ENCODE results near the gene BMPR1B.

The BMPR1B gene

DNA sequence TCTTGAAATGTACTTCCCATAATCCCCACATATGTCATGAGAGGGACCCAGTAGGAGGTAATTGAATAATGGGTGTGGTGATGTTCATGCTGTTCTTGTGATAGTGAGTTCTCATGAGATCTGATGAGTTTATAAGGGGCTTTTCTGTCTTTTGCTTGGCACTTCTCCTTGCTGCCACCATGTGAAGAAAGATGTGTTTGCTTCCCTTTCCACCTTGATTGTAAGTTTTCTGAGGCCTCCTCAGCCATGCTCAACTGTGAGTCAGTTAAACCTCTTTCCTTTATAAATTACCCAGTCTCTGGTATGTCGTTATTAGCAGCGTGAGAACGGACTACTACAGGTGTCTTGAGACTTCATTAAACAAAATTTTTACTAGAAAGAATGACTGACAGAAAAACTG lies 323.2 kb downstream of the BMPR1B start:
- no peak for DNase-seq (ENCODE audit: low read depth in 1 of 2, low spot score in 1 of 2)
- no peaks in the 10 kb centered on the region for H3K27me3 ChIP-seq (ENCODE audit: insufficient read depth, poor library complexity, severe bottlenecking)
- no peak for TF ChIP-seq POLR2AphosphoS5 (IDR thresholded peaks at IDR 0.05; ENCODE audit: low read depth)
- TF ChIP-seq, protein P1, sequence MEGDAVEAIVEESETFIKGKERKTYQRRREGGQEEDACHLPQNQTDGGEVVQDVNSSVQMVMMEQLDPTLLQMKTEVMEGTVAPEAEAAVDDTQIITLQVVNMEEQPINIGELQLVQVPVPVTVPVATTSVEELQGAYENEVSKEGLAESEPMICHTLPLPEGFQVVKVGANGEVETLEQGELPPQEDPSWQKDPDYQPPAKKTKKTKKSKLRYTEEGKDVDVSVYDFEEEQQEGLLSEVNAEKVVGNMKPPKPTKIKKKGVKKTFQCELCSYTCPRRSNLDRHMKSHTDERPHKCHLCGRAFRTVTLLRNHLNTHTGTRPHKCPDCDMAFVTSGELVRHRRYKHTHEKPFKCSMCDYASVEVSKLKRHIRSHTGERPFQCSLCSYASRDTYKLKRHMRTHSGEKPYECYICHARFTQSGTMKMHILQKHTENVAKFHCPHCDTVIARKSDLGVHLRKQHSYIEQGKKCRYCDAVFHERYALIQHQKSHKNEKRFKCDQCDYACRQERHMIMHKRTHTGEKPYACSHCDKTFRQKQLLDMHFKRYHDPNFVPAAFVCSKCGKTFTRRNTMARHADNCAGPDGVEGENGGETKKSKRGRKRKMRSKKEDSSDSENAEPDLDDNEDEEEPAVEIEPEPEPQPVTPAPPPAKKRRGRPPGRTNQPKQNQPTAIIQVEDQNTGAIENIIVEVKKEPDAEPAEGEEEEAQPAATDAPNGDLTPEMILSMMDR (IDR thresholded peaks at IDR 0.05; ENCODE audit: insufficient read depth, low read length), result no peak
- TF ChIP-seq GABPA (IDR thresholded peaks at IDR 0.05; ENCODE audit: low read depth), result no peak
- TF ChIP-seq SPI1 (IDR thresholded peaks at IDR 0.05; ENCODE audit: borderline replicate concordance, low read depth), result no peak
- no peak for TF ChIP-seq REST (IDR thresholded peaks at IDR 0.05; ENCODE audit: insufficient replicate concordance, low read depth)
- no peak overlapping the region for H3K4me3 ChIP-seq (replicated peaks; ENCODE audit: insufficient read depth, low read length)
- H3K27ac ChIP-seq (replicated peaks), result no peak overlapping the region

GRCh38 chr4:95084584-95084983 lies 326.8 kb downstream of the BMPR1B start:
- no peak for DNase-seq (ENCODE audit: low read depth in 1 of 2, low spot score in 1 of 2)
- H3K27me3 ChIP-seq (ENCODE audit: insufficient read depth, poor library complexity, severe bottlenecking), result no peaks in the 10 kb centered on the region
- no peak overlapping the region for H3K27ac ChIP-seq (replicated peaks)
- TF ChIP-seq, protein P1 (IDR thresholded peaks at IDR 0.05; ENCODE audit: insufficient read depth, low read length), result no peak
- no peak for TF ChIP-seq REST (IDR thresholded peaks at IDR 0.05; ENCODE audit: insufficient replicate concordance, low read depth)
- no peak for TF ChIP-seq SPI1 (IDR thresholded peaks at IDR 0.05; ENCODE audit: borderline replicate concordance, low read depth)
- TF ChIP-seq GABPA (IDR thresholded peaks at IDR 0.05; ENCODE audit: low read depth), result no peak
- TF ChIP-seq POLR2AphosphoS5 (IDR thresholded peaks at IDR 0.05; ENCODE audit: low read depth), result no peak
- no peak overlapping the region for H3K4me3 ChIP-seq (replicated peaks; ENCODE audit: insufficient read depth, low read length)

DNA sequence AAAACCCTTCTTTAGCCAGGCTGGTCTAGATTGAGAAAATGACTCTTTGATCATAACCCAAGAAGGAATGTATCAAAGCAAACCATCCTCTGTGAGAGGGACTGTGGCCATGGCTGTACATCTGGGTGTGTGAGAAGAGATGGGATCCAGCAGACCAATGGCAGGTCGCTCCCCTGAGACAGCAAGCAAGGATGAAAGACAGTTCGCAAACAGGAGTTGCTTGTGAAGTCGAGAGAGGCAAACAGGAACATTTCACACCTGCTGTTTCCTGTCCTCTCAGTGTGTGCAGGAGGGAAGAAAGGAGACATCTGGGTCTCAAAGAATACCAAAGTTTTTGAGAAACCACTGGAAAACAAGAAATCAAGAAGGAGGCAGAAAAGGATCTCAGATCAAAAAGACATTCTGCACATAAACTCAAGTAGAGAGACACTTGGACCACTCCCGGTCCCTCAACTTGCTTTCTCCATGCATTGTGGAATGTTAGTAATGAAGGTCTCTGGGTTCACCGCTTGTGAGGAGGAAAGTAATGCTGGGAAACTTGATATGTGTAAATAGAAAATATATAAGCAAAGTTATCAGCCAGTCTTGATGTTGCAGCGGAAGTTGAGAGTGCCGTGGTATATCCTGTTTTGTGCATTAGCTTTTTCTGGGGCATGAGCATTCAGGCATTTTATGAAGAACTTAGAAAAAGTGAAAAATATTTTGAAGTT lies 327.5 kb downstream of the BMPR1B start:
- DNase-seq (ENCODE audit: low read depth in 1 of 2, low spot score in 1 of 2), result no peak
- Histone ChIP-seq H3K27me3 (ENCODE audit: insufficient read depth, poor library complexity, severe bottlenecking) (no peaks in the 10 kb centered on the region), H3K4me3 (replicated peaks; ENCODE audit: insufficient read depth, low read length) (no peak overlapping the region), H3K27ac (replicated peaks) (no peak overlapping the region)
- TF ChIP-seq, protein P1 (IDR thresholded peaks at IDR 0.05; ENCODE audit: insufficient read depth, low read length), result no peak
- TF ChIP-seq GABPA (IDR thresholded peaks at IDR 0.05; ENCODE audit: low read depth), result no peak
- no peak for TF ChIP-seq REST (IDR thresholded peaks at IDR 0.05; ENCODE audit: insufficient replicate concordance, low read depth)
- no peak for TF ChIP-seq POLR2AphosphoS5 (IDR thresholded peaks at IDR 0.05; ENCODE audit: low read depth)
- TF ChIP-seq SPI1 (IDR thresholded peaks at IDR 0.05; ENCODE audit: borderline replicate concordance, low read depth), result no peak

Measured in HL-60 (cell line).